OCI-LY1 (cell line): ENCODE data around the gene SULT2B1.

Experiments
- H2AFZ ChIP-seq: fragments of 200-600 bp; sonication (generic), shearing (Covaris generic); 2 replicates; pipeline ENCODE4 v1.6.0; 2014; ENCODE audit warnings: antibody characterized with exemption, mild to moderate bottlenecking, low read length
- H3F3A ChIP-seq: fragments of 200-600 bp; sonication (generic), shearing (Covaris generic); 2 replicates; pipeline ENCODE4 v1.6.0; 2014; ENCODE audit warnings: mild to moderate bottlenecking, antibody characterized with exemption, low read length, moderate library complexity; ENCODE audit not compliant: insufficient read depth
- H3K27ac ChIP-seq: fragments of 200-600 bp; sonication (generic); 2 replicates; pipeline ENCODE4 v1.5.1; 2014; ENCODE audit warnings: low read length, mixed run types, mild to moderate bottlenecking, low read depth; ENCODE audit not compliant: poor library complexity, severe bottlenecking
- H3K27me3 ChIP-seq: fragments of 200-600 bp; sonication (generic); 2 replicates; pipeline ENCODE4 v1.6.0; 2014; ENCODE audit warnings: antibody characterized with exemption, mild to moderate bottlenecking, low read length, moderate library complexity; ENCODE audit not compliant: insufficient read depth
- H3K36me3 ChIP-seq: fragments of 200-600 bp; sonication (generic); 2 replicates; pipeline ENCODE4 v1.6.1; 2014; ENCODE audit warnings: mild to moderate bottlenecking, antibody characterized with exemption, low read length, moderate library complexity, mixed read lengths; ENCODE audit not compliant: insufficient read depth
- H3K4me1 ChIP-seq: fragments of 200-600 bp; sonication (generic); 2 replicates; pipeline ENCODE4 v1.5.1; 2014; ENCODE audit warnings: mild to moderate bottlenecking, low read length, moderate library complexity; ENCODE audit not compliant: insufficient read depth, severe bottlenecking
- H3K4me2 ChIP-seq: fragments of 200-600 bp; sonication (generic), shearing (Covaris generic); 2 replicates; pipeline ENCODE4 v1.6.1; 2014; ENCODE audit warnings: low read length
- H3K4me3 ChIP-seq: fragments of 200-600 bp; sonication (generic); 2 replicates; pipeline ENCODE4 v1.5.1; 2014; ENCODE audit warnings: low read length, low read depth, mild to moderate bottlenecking, mixed read lengths; ENCODE audit not compliant: poor library complexity, severe bottlenecking
- H3K79me2 ChIP-seq: fragments of 200-600 bp; shearing (Covaris generic); 2 replicates; pipeline ENCODE4 v1.6.1; 2016; ENCODE audit warnings: mixed run types, low read length, mixed read lengths; ENCODE audit not compliant: insufficient read depth
- H3K9ac ChIP-seq: fragments of 200-600 bp; sonication (generic), shearing (Covaris generic); 2 replicates; pipeline ENCODE4 v1.6.1; 2014; ENCODE audit warnings: mild to moderate bottlenecking, low read length, mixed read lengths
- H3K9me2 ChIP-seq: fragments of 200-600 bp; sonication (generic), shearing (Covaris generic); 2 replicates; pipeline ENCODE4 v1.6.1; 2014; ENCODE audit warnings: low read depth, mild to moderate bottlenecking, low read length, mixed read lengths
- H3K9me3 ChIP-seq: fragments of 200-600 bp; shearing (Covaris generic); 2 replicates; pipeline ENCODE4 v1.6.1; 2014; ENCODE audit warnings: low read length, mixed read lengths
- H4K20me1 ChIP-seq: fragments of 200-600 bp; sonication (generic), shearing (Covaris generic); 2 replicates; pipeline ENCODE4 v1.6.0; 2016; ENCODE audit warnings: mild to moderate bottlenecking, low read length; ENCODE audit not compliant: insufficient read depth
- EZH2 ChIP-seq: fragments of 200-600 bp; sonication (generic), shearing (Covaris generic); IDR thresholded peaks from 2 replicates; pipeline ENCODE4 v1.8.0; 2017; ENCODE audit warnings: borderline replicate concordance, mixed run types, mild to moderate bottlenecking, antibody characterized with exemption, low read length, moderate library complexity, mixed read lengths
- TF ChIP-seq, protein P1 (sequence below): fragments of 200-600 bp; sonication (generic), shearing (Covaris generic); IDR thresholded peaks from 2 replicates; pipeline ENCODE4 v1.5.1; 2017; ENCODE audit warnings: mild to moderate bottlenecking, antibody characterized with exemption, low read length, moderate library complexity, mixed read lengths

The SULT2B1 gene

DNA sequence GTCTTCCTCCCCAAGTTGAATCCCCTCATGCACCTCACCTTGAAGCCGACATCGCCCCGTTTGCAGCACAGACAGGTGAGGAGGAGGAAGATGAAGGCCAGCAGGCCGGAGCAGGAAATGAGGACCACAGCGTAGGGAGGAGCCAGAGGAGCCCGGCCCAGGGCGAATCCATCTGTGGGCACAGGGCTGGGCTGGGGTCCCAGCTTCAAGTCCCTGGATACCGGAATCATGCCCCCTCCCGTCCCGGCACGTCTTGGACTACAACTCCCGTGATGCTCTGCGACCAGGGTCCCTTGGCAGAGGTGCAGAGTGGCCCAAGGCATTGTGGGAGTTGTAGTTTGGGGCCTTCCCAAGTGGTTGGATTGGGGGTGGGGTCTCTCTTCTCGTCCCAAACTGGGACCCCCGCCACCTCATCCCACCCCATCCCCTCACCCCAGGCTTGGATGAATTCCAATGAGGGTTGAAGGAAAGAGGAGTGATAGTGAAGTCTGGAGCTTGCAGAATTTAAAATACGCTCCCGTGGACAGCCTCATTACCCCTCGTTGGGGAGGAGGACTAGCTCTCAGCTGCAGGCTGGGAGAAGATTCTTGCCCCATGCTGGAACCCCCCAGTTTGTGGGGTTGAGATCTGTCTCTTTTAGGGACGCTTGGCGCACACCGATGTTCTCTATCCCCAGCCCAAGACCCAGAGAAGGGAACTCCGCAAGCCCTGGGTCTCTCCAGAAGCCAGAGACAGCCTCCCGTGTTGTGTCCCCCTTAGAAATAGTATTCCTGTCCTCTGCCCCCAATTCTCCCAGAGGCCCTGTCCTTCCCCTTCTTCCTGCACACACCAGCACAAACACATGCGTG, 41.3 kb upstream of the SULT2B1 start:
- no peak overlapping the region for H3K9ac ChIP-seq
- H3K36me3 ChIP-seq = no peaks in the 10 kb centered on the region

DNA sequence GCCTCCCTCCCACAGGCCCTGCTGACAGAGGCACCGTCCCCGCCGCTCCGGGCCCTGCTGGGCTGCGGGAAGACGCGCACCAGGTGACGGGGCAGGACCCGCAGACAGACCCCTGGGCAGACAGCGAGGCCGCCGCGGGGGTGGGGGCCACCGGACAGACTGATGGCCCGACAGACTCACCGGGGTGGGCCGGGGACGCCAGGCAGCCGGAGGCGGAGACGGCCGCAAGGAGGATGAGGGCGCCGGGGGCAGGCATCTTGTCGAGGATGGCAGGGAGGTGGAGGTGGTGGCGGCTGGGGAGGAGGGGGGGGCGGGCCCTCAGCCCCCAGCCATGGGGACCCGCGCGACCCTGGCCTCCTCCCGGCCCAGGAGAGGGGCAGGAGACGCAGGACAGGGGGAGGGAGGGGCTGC, 40.6 kb upstream of the SULT2B1 start:
- H3K9me2 ChIP-seq = no peaks in the 10 kb centered on the region
- no peak overlapping the region for H3K9ac ChIP-seq
- no peaks in the 10 kb centered on the region for H3F3A ChIP-seq
- no peaks in the 10 kb centered on the region for H3K36me3 ChIP-seq
- 0 out of 2 replicates have a peak overlapping the region, but pooled peaks have one; percentile 13 for H3K4me2 ChIP-seq
- H3K4me3 ChIP-seq = peak overlapping the region; percentile 22
- H2AFZ ChIP-seq = no peak overlapping the region
- H3K27me3 ChIP-seq = no peaks in the 10 kb centered on the region
- TF ChIP-seq EZH2 = no peak
- TF ChIP-seq, protein P1, sequence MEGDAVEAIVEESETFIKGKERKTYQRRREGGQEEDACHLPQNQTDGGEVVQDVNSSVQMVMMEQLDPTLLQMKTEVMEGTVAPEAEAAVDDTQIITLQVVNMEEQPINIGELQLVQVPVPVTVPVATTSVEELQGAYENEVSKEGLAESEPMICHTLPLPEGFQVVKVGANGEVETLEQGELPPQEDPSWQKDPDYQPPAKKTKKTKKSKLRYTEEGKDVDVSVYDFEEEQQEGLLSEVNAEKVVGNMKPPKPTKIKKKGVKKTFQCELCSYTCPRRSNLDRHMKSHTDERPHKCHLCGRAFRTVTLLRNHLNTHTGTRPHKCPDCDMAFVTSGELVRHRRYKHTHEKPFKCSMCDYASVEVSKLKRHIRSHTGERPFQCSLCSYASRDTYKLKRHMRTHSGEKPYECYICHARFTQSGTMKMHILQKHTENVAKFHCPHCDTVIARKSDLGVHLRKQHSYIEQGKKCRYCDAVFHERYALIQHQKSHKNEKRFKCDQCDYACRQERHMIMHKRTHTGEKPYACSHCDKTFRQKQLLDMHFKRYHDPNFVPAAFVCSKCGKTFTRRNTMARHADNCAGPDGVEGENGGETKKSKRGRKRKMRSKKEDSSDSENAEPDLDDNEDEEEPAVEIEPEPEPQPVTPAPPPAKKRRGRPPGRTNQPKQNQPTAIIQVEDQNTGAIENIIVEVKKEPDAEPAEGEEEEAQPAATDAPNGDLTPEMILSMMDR = no peak
- no peaks in the 10 kb centered on the region for H3K79me2 ChIP-seq
- no peak overlapping the region for H3K27ac ChIP-seq
- no peaks in the 10 kb centered on the region for H3K9me3 ChIP-seq
- H3K4me1 ChIP-seq = peaks cover 24% of the 10 kb centered on the region
- no peaks in the 10 kb centered on the region for H4K20me1 ChIP-seq

More for the DNA sequence above, 41.3 kb upstream of the SULT2B1 start:
- Histone ChIP-seq H3K4me1 (peaks cover 24% of the 10 kb centered on the region), H3K27ac (no peak overlapping the region), H3K9me2 (no peaks in the 10 kb centered on the region), H3K4me2 (peak overlapping the region; percentile 22; the same call in 1 of the 2 replicates), H3K9me3 (no peaks in the 10 kb centered on the region), H4K20me1 (no peaks in the 10 kb centered on the region), H3F3A (no peaks in the 10 kb centered on the region), H3K79me2 (no peaks in the 10 kb centered on the region), H2AFZ (no peak overlapping the region), H3K4me3 (peak overlapping the region; percentile 10), H3K27me3 (no peaks in the 10 kb centered on the region)
- TF ChIP-seq EZH2 = no peak
- TF ChIP-seq, protein P1 = no peak

DNA sequence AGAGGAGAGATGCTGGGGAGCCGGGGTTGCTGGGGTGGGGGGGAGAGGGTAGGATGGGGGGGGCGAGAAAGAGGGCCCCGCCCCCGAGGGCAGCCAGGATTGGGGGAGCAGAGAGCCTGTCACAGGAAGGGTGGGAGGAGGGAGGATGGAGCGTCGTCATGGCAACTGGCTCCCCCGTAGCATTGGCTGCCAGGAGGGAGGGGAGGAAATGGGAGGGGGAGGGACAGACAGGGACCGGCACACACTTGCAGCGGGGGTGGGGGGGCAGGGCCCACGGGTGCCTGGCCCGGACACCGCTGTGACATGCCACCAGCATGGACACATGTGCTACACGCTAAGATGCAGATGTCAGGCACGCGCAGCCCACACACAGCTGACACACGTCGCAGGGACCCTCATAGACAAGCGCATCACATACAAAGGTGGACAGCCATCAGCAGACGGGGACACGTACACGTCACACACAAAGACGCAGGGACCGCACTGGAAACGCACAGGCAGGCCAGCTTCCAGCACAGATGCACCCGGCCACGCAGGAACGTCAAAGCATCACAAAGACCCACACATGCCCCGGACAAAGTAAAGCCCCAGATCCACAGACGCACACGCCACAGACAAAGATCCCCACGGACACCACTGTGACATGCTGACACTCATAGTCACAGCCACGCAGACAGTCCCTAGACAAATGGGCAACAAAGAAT, 40.0 kb upstream of the SULT2B1 start, which contains the start of gene LMTK3:
LMTK3 (minus strand) TSS at position 36 of the 704 bp plus-strand sequence. CDS start 259 bp downstream, outside the sequence.
- peak within 1 kb of the TSS; percentile 72; the same call in 1 of the 2 replicates for H3K9ac ChIP-seq
- H3K27me3 ChIP-seq = no peaks in the 10 kb centered on the region
- no peaks in the 10 kb centered on the region for H3K9me3 ChIP-seq
- no peaks in the 10 kb centered on the region for H3K79me2 ChIP-seq
- no peak within 1 kb of the TSS for H3K27ac ChIP-seq
- no peaks in the 10 kb centered on the region for H3K9me2 ChIP-seq
- no peaks in the 10 kb centered on the region for H3F3A ChIP-seq
- H3K4me1 ChIP-seq = peaks cover 24% of the 10 kb centered on the region
- H3K4me2 ChIP-seq = peak within 1 kb of the TSS; percentile 88
- H3K36me3 ChIP-seq = no peaks in the 10 kb centered on the region
- H3K4me3 ChIP-seq = peak within 1 kb of the TSS; percentile 79
- TF ChIP-seq EZH2 = no peak
- TF ChIP-seq, protein P1 = no peak
- H4K20me1 ChIP-seq = no peaks in the 10 kb centered on the region
- no peak within 1 kb of the TSS for H2AFZ ChIP-seq
